Stimulated activated CD8-positive, alpha-beta memory T cell treated with anti-CD3 and anti-CD28 coated beads, Interleukin-7, amount 100 ng/mL, for 1 hour (primary cell): Measurements from ENCODE around the gene METRN.
"Not testable (repeated sequence)": the region's sequence is repeated elsewhere in the genome, so short reads cannot be mapped to it uniquely, and the experiment has no call there.

Source experiments
- DNase-seq, 2 donors: peaks; one replicate each; pipeline ENCODE4 v3.0.0-alpha.2; 2020; ENCODE audit warnings: low read depth in 2 of 2

METRN gene

GRCh38 chr16:691242-691641, 23.7 kb upstream of the METRN start:
- DNase-seq: not testable (repeated sequence)

GRCh38 chr16:692356-693108, 22.4 kb upstream of the METRN start:
- DNase-seq: no peak

GRCh38 chr16:693364-693763, 21.6 kb upstream of the METRN start:
- DNase-seq: no peak

- no peak for DNase-seq
Observed at GRCh38 chr16:693766-694165, 21.2 kb upstream of the METRN start.

- DNase-seq: no peak
Observed at GRCh38 chr16:694187-694862, 20.6 kb upstream of the METRN start.

GRCh38 chr16:694863-695354, 20.0 kb upstream of the METRN start:
- no peak for DNase-seq

GRCh38 chr16:695355-696089, 19.4 kb upstream of the METRN start:
- DNase-seq: peak; percentile 32 to 41

GRCh38 chr16:698911-699671, 15.8 kb upstream of the METRN start:
- no peak for DNase-seq

GRCh38 chr16:700684-701584, 14.0 kb upstream of the METRN start:
- no peak for DNase-seq

- no peak for DNase-seq
Observed at GRCh38 chr16:702341-702740, 12.6 kb upstream of the METRN start.

GRCh38 chr16:703406-703805, 11.5 kb upstream of the METRN start:
- no peak for DNase-seq

- DNase-seq: no peak
Observed at GRCh38 chr16:704047-704446, 10.9 kb upstream of the METRN start.

GRCh38 chr16:704552-705380, 10.2 kb upstream of the METRN start:
- DNase-seq: no peak

GRCh38 chr16:705431-706188, 9.3 kb upstream of the METRN start, which contains the start of gene FBXL16:
Gene FBXL16, minus strand, starts transcription at chr16:705801. Its CDS starts 8,396 bp downstream, at chr16:697405.
- no peak for DNase-seq

GRCh38 chr16:706189-707061, 8.5 kb upstream of the METRN start:
- no peak for DNase-seq

GRCh38 chr16:707062-707538, 7.8 kb upstream of the METRN start:
- DNase-seq: no peak

- DNase-seq: no peak
Observed at GRCh38 chr16:708019-708418, 6.9 kb upstream of the METRN start.

GRCh38 chr16:708959-709358, 6.0 kb upstream of the METRN start:
- no peak for DNase-seq
